Kidney epithelial cell (primary cell): ENCODE measurements around the gene HOXA4. TPM values are rescaled to one million over a fixed set of nuclear protein-coding genes. Genes with fewer than 3 reads are reported as not detected.

ENCODE experiments used
- DNase-seq: peaks from one replicate; pipeline ENCODE4 v3.0.0-alpha.2; 2010; ENCODE audit warnings: low read depth
- H3K27me3 ChIP-seq: 2 replicates; pipeline ENCODE4 v1.6.0; 2011; ENCODE audit warnings: low read length; ENCODE audit not compliant: control insufficient read depth, insufficient read depth
- H3K36me3 ChIP-seq: 2 replicates; pipeline ENCODE4 v1.5.1; 2011; ENCODE audit warnings: low read length; ENCODE audit not compliant: control insufficient read depth, insufficient read depth
- H3K4me3 ChIP-seq: 2 replicates; pipeline ENCODE4 v1.5.1; 2011; ENCODE audit warnings: low read depth, mild to moderate bottlenecking, control low read depth, low read length
- total RNA-seq: library from RNA; depleted of rRNA; stranded (reverse); fragments of >200 nt; gene quantifications from 2 replicates; pipeline ENCODE4 v1.2.3, GENCODE V29; 2015
- TF ChIP-seq, protein P1 (sequence below): IDR thresholded peaks from 2 replicates; pipeline ENCODE4 v1.5.1; 2011; ENCODE audit warnings: mild to moderate bottlenecking, moderate library complexity, low read length, control low read depth, inconsistent platforms; ENCODE audit not compliant: insufficient read depth, poor library complexity, severe bottlenecking

HOXA4 gene
- total RNA-seq, 1 donor from 2014 or later, result 7.4 TPM

DNA sequence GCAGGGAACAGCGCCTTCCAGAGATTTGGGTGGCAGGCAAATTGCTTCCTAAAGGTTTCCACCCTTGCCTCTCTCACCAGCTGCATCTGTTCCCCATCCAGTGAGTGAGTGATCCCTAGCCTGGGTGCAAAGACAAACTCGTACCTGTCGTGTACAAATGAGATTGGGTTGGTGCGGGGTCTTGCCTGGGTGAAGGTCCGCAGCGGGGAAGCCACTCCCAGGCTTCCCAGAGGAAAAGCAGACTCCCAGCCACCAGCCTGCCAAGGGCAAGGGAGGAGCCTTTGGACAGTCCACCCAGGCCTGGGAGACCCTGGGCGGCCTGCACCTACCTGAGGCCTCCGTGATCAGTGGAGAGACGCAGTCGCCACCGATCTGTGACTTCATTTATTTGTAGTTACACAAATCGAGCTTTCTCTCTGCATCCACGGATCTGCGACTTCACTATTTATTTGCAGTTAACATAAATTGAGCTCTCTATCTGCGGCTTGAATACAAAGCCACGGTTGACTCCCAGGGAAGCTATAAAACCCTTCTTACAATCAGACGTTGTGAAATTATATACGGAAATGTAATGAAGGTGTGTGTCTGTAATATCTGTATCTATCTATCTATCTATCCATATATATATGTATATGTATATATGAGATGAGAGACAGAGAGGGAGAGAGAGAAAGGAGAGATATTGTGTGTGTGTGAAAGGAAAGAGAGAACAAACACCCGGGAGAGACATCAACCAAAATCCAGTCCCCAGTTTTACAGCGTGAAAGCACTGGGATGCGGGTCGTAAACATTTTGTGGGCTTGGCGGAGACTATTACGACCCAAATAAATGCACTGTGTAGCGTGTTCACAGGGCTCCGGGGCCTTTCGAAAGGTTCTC, 28.9 kb upstream of the HOXA4 start:
- peak overlapping the region; percentile 76 for H3K4me3 ChIP-seq
- H3K36me3 ChIP-seq, result peaks cover 4% of the 10 kb centered on the region
- no peak for DNase-seq
- TF ChIP-seq, protein P1, sequence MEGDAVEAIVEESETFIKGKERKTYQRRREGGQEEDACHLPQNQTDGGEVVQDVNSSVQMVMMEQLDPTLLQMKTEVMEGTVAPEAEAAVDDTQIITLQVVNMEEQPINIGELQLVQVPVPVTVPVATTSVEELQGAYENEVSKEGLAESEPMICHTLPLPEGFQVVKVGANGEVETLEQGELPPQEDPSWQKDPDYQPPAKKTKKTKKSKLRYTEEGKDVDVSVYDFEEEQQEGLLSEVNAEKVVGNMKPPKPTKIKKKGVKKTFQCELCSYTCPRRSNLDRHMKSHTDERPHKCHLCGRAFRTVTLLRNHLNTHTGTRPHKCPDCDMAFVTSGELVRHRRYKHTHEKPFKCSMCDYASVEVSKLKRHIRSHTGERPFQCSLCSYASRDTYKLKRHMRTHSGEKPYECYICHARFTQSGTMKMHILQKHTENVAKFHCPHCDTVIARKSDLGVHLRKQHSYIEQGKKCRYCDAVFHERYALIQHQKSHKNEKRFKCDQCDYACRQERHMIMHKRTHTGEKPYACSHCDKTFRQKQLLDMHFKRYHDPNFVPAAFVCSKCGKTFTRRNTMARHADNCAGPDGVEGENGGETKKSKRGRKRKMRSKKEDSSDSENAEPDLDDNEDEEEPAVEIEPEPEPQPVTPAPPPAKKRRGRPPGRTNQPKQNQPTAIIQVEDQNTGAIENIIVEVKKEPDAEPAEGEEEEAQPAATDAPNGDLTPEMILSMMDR, result no peak
- H3K27me3 ChIP-seq, result no peaks in the 10 kb centered on the region

DNA sequence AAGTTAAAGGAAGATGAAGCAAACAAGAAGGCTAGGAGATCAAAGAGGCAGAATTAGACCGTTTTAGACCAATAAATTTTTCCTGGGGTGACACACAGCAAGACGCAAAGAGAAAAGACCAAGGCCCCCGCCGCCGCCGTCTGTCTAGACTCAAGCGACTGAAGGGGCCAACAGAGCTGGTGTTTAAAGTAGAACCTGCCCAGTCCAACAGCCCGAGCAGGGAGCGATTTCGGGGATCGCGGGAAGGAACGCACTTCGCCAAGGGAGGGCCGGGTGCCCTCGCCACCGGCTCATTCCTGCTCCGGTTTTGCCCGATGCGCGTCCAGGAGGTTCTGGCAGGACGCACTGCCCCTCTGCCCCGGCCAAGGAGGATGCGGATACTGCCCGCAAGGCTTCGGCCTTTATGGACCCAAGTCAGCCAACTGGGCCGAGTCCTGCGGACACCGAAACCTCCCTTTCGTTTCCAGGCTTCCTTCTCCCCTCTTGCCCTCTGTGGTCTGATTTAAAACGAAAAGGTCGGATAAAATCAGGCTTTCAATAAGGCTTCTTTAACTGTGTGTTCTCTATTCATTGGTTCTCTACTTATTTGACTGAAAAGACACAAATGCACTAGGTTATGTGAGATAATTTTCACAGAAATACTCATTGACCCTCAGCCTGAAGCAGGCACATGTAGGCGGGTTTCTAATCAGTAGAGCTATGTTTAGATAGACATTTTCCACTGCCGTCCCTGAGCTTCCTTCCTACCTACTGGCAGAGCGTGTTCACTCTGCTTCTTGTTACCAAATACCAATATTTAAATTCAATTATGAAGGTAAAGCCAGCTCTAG, 28.1 kb upstream of the HOXA4 start:
- no peak for DNase-seq
- peak overlapping the region; percentile 76 for H3K4me3 ChIP-seq
- no peaks in the 10 kb centered on the region for H3K27me3 ChIP-seq

DNA sequence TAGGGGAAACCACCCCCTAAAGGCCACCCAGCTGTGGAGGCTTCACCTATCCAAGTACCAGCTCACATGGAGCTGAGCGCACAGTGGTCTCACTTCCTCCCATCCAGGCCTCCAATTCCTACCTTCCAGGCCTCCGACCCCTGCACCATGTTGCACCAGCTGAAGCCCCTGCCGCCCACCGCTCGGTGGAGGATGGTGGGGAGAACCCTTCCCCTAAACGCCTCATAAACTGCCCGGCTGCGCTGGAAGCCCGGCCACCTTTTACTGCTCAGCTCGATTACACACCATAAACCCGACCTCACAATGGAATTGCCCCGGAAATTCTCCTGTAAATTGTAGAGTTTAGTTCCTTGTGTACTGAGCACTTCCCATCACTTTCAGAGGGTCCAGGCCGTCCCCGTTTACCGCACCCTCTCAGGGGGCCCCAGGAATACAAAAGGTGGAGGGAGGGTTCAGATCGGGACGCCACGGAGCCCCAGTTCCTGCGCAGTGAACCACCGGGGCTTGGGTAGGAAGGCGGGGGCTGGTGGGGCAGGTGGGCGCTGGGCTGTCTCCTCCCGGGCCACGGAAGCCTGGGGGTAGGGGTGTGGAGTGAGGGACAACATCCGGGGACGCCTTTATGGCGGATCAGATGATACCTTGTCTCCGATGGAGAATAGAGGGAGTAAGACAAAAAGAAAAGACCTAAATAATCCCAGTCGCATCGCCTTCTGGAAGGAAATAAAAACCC, 27.3 kb upstream of the HOXA4 start:
- DNase-seq, result no peak
- TF ChIP-seq, protein P1, result no peak
- peak overlapping the region; percentile 76 for H3K4me3 ChIP-seq
- no peaks in the 10 kb centered on the region for H3K36me3 ChIP-seq
- H3K27me3 ChIP-seq, result no peaks in the 10 kb centered on the region

More for the DNA sequence above, 28.1 kb upstream of the HOXA4 start:
- TF ChIP-seq, protein P1, result no peak
- peaks cover 2% of the 10 kb centered on the region for H3K36me3 ChIP-seq

DNA sequence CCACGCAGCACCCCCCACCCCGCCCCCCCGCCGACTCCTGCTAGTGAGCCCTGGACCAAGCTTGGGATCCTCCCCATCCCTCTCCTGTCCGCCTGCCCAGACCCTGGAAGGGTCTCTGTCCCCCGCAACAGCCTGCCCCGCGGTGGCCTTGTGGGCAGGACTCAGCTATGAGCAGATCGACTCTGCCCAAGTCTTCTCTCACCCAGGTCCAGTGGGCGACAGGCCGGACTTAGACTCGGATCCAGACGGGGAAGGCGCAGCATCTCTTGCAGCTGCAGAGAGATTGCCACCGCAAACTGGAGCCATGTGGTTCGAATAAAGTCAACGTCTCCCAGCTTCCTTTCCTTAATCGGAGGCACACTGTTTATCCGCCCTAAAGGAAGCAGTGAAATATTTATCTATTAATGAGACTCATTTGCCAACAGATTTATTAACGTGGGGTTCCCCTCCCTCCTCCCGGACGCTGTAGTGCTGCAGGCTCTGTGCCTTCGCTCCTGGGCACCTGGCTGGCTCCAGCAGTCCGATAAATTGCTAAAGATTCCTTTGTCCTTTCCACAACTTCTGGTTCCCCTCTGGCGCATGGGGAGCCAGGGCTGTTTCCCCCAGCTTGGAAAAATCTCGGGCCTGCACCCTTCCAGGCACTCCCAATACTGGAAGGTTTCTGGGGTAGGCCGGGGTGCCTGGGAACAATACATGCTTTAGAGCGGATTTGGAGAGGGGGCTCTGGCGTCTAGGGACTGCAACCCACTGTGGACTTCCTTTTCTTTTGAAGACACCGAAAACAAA, 26.6 kb upstream of the HOXA4 start:
- DNase-seq, result no peak
- TF ChIP-seq, protein P1, result no peak
- Histone ChIP-seq H3K4me3 (peak overlapping the region; percentile 76), H3K36me3 (no peaks in the 10 kb centered on the region), H3K27me3 (no peaks in the 10 kb centered on the region)

DNA sequence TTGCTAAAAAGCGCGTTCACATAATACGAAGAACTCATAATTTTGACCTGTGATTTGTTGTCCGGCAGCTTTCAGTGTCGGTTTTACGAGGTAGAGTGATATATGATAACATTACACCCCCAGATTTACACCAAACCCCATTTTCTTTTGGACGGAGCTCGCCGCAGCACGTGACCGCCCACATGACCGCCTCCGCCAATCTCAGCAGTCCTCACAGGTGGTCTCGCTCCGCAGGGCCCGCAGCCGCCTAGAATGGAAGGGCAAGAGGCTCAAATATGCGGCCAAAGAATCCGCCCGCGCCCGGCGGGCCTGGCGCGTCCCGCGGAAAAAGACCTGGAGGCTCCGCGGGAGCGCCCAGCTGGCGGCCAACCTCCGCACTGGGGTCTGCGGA, 25.9 kb upstream of the HOXA4 start, which contains the start of gene HOXA7:
Gene HOXA7, minus strand, starts transcription at position 168 of the 391 bp plus-strand sequence. Its CDS starts 130 bp downstream, at position 38.
- no peak for DNase-seq
- TF ChIP-seq, protein P1, result no peak
- Histone ChIP-seq H3K36me3 (no peaks in the 10 kb centered on the region), H3K27me3 (no peaks in the 10 kb centered on the region), H3K4me3 (peak within 1 kb of the TSS; percentile 76)
